ENCODE data around the gene NR2F6.

DNA sequence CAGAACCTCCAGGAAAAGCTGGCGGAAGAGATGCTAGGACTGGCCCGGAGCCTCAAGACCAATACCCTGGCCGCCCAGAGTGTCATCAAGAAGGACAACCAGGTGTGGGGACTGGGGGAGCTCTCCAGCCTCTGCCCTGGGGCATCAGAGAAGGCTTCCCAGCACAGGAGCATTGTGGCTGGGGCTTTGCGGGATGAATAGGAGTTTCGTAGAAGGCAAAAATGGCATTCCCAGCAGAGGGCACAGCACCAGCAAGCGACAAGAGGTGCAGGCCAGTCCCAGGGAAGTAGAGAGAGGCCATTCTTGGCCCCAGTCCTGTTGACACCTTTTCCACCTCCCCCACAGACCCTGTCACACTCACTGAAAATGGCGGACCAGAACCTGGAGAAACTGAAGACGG lies 26.4 kb downstream of the NR2F6 start:
- TF ChIP-seq, protein P1, sequence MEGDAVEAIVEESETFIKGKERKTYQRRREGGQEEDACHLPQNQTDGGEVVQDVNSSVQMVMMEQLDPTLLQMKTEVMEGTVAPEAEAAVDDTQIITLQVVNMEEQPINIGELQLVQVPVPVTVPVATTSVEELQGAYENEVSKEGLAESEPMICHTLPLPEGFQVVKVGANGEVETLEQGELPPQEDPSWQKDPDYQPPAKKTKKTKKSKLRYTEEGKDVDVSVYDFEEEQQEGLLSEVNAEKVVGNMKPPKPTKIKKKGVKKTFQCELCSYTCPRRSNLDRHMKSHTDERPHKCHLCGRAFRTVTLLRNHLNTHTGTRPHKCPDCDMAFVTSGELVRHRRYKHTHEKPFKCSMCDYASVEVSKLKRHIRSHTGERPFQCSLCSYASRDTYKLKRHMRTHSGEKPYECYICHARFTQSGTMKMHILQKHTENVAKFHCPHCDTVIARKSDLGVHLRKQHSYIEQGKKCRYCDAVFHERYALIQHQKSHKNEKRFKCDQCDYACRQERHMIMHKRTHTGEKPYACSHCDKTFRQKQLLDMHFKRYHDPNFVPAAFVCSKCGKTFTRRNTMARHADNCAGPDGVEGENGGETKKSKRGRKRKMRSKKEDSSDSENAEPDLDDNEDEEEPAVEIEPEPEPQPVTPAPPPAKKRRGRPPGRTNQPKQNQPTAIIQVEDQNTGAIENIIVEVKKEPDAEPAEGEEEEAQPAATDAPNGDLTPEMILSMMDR (conservative IDR thresholded peaks at IDR 0.05) = no peak
- TF ChIP-seq EZH2 (IDR thresholded peaks at IDR 0.05; ENCODE audit: low read depth) = no peak
